Keratinocyte (primary cell): ENCODE measurements around the gene SMIM24. TPM values are rescaled to one million over a fixed set of nuclear protein-coding genes. Genes with fewer than 3 reads are reported as not detected.

Experiments
- DNase-seq: peaks from one replicate; pipeline ENCODE4 v3.0.0-alpha.2; 2011; ENCODE audit warnings: low read depth, missing footprints, low spot score
- FAIRE-seq: peaks from 2 replicates; lab custom pipeline; 2011; peaks lifted over from hg19 to GRCh38; lab: Jason Lieb, UNC
- H2AFZ ChIP-seq: 2 replicates; pipeline ENCODE4 v1.6.0; 2012; ENCODE audit warnings: low read length, control low read depth, inconsistent platforms; ENCODE audit not compliant: control insufficient read depth
- H3K27ac ChIP-seq: 2 replicates; pipeline ENCODE4 v1.5.1; 2011; ENCODE audit warnings: low read length; ENCODE audit not compliant: control insufficient read depth, insufficient read depth
- H3K27me3 ChIP-seq: 3 replicates; pipeline ENCODE4 v1.6.0; 2011; ENCODE audit warnings: low read length; ENCODE audit not compliant: control insufficient read depth, insufficient read depth; ENCODE audit errors: extremely low read depth
- H3K36me3 ChIP-seq, 2 experiments: 2 replicates in 1 of 2; 3 replicates in 1 of 2; pipeline ENCODE4 v1.5.1; 2011; ENCODE audit warnings: low read length in 2 of 2, mild to moderate bottlenecking in 1 of 2; ENCODE audit not compliant: control insufficient read depth in 2 of 2, insufficient read depth in 2 of 2; ENCODE audit errors: extremely low read depth in 1 of 2
- H3K4me1 ChIP-seq: 3 replicates; pipeline ENCODE4 v1.5.1; 2011; ENCODE audit warnings: low read length; ENCODE audit not compliant: control insufficient read depth, insufficient read depth; ENCODE audit errors: extremely low read depth
- H3K4me2 ChIP-seq: 3 replicates; pipeline ENCODE4 v1.6.0; 2011; ENCODE audit warnings: low read depth, low read length; ENCODE audit not compliant: control insufficient read depth, insufficient read depth; ENCODE audit errors: extremely low read depth
- H3K4me3 ChIP-seq, 3 experiments: fragments of 200-600 bp in 1 of 3; sonication (generic) in 1 of 3; 2 replicates in 2 of 3; 3 replicates in 1 of 3; pipeline ENCODE4 v1.5.1; 2011 to 2016; ENCODE audit warnings: low read length in 3 of 3, mild to moderate bottlenecking in 3 of 3, control low read depth in 2 of 3, inconsistent platforms in 1 of 3, low read depth in 1 of 3, mixed read lengths in 1 of 3, mixed run types in 1 of 3, moderate library complexity in 1 of 3; ENCODE audit not compliant: control insufficient read depth in 2 of 3, insufficient read depth in 2 of 3; ENCODE audit errors: extremely low read depth in 1 of 3
- H3K79me2 ChIP-seq: 2 replicates; pipeline ENCODE4 v1.6.0; 2012; ENCODE audit warnings: low read length; ENCODE audit not compliant: control insufficient read depth, insufficient read depth
- H3K9ac ChIP-seq: 3 replicates; pipeline ENCODE4 v1.6.0; 2011; ENCODE audit warnings: low read length; ENCODE audit not compliant: control insufficient read depth, insufficient read depth; ENCODE audit errors: extremely low read depth
- H3K9me1 ChIP-seq: 3 replicates; pipeline ENCODE4 v1.6.0; 2011; ENCODE audit warnings: low read length; ENCODE audit not compliant: control insufficient read depth, insufficient read depth; ENCODE audit errors: extremely low read depth
- H3K9me3 ChIP-seq: 2 replicates; pipeline ENCODE4 v1.5.1; 2012; ENCODE audit warnings: low read depth, low read length; ENCODE audit not compliant: control insufficient read depth
- H4K20me1 ChIP-seq: 3 replicates; pipeline ENCODE4 v1.6.0; 2011; ENCODE audit warnings: low read length; ENCODE audit not compliant: control insufficient read depth, insufficient read depth; ENCODE audit errors: extremely low read depth
- EZH2 ChIP-seq: IDR thresholded peaks from one replicate; pipeline ENCODE4 v1.6.1; 2012; ENCODE audit warnings: inconsistent platforms, mild to moderate bottlenecking, low read length, moderate library complexity
- dilution Hi-C: fragments of 300-500 bp; cut with MboI; formaldehyde crosslinking; loops from one replicate; pipeline ENCODE4 v1.7.0; 2020; ENCODE audit warnings: low sequenced_read_pairs; ENCODE audit not compliant: extremely low pct_ligation_motif_present
- polyA plus RNA-seq, 5 experiments: library from polyadenylated mRNA; depleted of rRNA in 3 of 5; stranded (reverse) in 3 of 5; stranded (forward) in 1 of 5; unstranded in 1 of 5; fragments of >200 nt; gene quantifications; 1 replicate in 1 of 5; 2 replicates in 3 of 5; 3 replicates in 1 of 5; pipeline versions ENCODE4 v1.2.1 to v1.2.3, GENCODE V29; 2011 to 2012; ENCODE audit warnings: missing spikeins in 2 of 5, low read depth in 1 of 5, low replicate concordance in 1 of 5
- TF ChIP-seq, protein P1 (sequence below), 3 experiments: IDR thresholded peaks in 1 of 3; conservative IDR thresholded peaks in 1 of 3; optimal IDR thresholded peaks in 1 of 3; 2 replicates in 2 of 3; 3 replicates in 1 of 3; pipeline versions ENCODE3 to v1.5.1; 2011; ENCODE audit warnings: low read length in 3 of 3, mild to moderate bottlenecking in 3 of 3, moderate library complexity in 2 of 3, control low read depth in 1 of 3, inconsistent platforms in 1 of 3; ENCODE audit not compliant: insufficient read depth in 2 of 3; ENCODE audit errors: extremely low read depth in 1 of 3

Gene SMIM24
- polyA plus RNA-seq, 1 donor (not counting 4 experiments of a cell fraction or from before 2014, with no cell fraction given): not detected

DNA sequence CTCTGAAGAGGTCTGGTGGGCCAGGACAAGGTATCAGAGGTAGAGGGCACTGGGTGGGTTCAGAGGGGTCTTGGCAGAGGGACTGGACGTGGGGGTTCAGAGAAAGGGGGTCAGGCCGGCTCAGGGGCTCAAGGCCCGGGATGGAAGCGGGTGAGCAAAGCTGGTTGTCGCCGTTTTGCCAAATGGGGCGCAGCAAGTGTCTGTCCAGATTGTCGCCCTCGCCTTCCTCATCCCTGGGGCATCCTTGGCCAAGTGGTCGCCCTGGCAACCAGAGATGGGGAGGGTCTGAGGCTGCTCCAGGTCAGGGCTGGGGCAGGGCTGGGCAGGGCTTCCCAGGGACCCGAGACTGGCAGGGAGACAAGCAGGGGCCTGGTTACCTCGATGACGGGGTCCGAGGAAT is 13.3 kb upstream of the SMIM24 start:
- no peak overlapping the region for H3K4me3 ChIP-seq
- H3K79me2 ChIP-seq: peaks cover 15% of the 10 kb centered on the region
- dilution Hi-C loops: no loop called here
- H3K9me1 ChIP-seq: peaks cover 2% of the 10 kb centered on the region
- H3K4me2 ChIP-seq: no peak overlapping the region
- FAIRE-seq (no peak), DNase-seq (no peak)
- no peaks in the 10 kb centered on the region for H3K4me1 ChIP-seq
- TF ChIP-seq, protein P1, sequence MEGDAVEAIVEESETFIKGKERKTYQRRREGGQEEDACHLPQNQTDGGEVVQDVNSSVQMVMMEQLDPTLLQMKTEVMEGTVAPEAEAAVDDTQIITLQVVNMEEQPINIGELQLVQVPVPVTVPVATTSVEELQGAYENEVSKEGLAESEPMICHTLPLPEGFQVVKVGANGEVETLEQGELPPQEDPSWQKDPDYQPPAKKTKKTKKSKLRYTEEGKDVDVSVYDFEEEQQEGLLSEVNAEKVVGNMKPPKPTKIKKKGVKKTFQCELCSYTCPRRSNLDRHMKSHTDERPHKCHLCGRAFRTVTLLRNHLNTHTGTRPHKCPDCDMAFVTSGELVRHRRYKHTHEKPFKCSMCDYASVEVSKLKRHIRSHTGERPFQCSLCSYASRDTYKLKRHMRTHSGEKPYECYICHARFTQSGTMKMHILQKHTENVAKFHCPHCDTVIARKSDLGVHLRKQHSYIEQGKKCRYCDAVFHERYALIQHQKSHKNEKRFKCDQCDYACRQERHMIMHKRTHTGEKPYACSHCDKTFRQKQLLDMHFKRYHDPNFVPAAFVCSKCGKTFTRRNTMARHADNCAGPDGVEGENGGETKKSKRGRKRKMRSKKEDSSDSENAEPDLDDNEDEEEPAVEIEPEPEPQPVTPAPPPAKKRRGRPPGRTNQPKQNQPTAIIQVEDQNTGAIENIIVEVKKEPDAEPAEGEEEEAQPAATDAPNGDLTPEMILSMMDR (optimal IDR thresholded peaks at IDR 0.05 in 1 of 3, IDR thresholded peaks at IDR 0.05 in 1 of 3, conservative IDR thresholded peaks at IDR 0.05 in 1 of 3; ENCODE audit: extremely low read depth in 1 of 3, insufficient read depth in 2 of 3, low read length in 3 of 3): no peak
- TF ChIP-seq EZH2: no peak
- H3K27ac ChIP-seq: no peak overlapping the region
- peaks cover 13 to 27% of the 10 kb centered on the region in 2 experiments for H3K36me3 ChIP-seq
- H3K9ac ChIP-seq: no peak overlapping the region
- no peaks in the 10 kb centered on the region for H3K9me3 ChIP-seq
- H4K20me1 ChIP-seq: peaks cover 2% of the 10 kb centered on the region
- no peaks in the 10 kb centered on the region for H3K27me3 ChIP-seq
- H2AFZ ChIP-seq: no peak overlapping the region

DNA sequence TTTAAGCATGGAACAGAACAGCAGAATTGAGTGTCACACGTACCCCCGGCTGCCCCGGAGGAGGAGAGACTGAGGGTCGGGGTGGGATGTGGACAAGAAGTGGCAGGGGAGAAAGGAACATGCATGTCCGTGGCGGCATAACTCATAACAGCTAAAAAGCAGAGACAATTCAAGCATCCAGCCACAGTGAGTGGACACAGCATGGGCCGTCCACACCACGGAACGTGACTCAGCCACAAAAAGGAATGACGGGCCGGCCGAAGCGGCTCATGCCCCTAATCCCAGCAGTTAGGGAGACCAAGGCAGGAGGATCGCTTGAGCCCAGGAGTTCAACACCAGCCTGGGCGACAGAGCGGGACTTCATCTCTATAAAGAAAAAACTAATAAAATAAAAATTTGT is 12.6 kb upstream of the SMIM24 start:
- H3K4me1 ChIP-seq: no peaks in the 10 kb centered on the region
- FAIRE-seq: no peak
- dilution Hi-C loops: no loop called here
- H4K20me1 ChIP-seq: peaks cover 2% of the 10 kb centered on the region
- H3K27ac ChIP-seq: no peak overlapping the region
- H3K9me1 ChIP-seq: peaks cover 2% of the 10 kb centered on the region
- peaks cover 9% of the 10 kb centered on the region for H3K79me2 ChIP-seq
- DNase-seq: no peak
- TF ChIP-seq EZH2: no peak
- TF ChIP-seq, protein P1 (optimal IDR thresholded peaks at IDR 0.05 in 1 of 3, IDR thresholded peaks at IDR 0.05 in 1 of 3, conservative IDR thresholded peaks at IDR 0.05 in 1 of 3; ENCODE audit: extremely low read depth in 1 of 3, insufficient read depth in 2 of 3, low read length in 3 of 3): no peak
- peaks cover 13 to 27% of the 10 kb centered on the region in 2 experiments for H3K36me3 ChIP-seq
- no peaks in the 10 kb centered on the region for H3K9me3 ChIP-seq
- H3K27me3 ChIP-seq: no peaks in the 10 kb centered on the region
- H3K4me2 ChIP-seq: no peak overlapping the region
- no peak overlapping the region for H3K4me3 ChIP-seq
- no peak overlapping the region for H3K9ac ChIP-seq
- H2AFZ ChIP-seq: no peak overlapping the region
